BLaER1 (cell line): Measurements from ENCODE around the gene VWA8.

Source experiments
- H3K27ac ChIP-seq: shearing (Covaris generic); formaldehyde crosslinking; 2 replicates; pipeline ENCODE4 v1.8.1; 2022
- H3K27me3 ChIP-seq: shearing (Covaris generic); formaldehyde crosslinking; 2 replicates; pipeline ENCODE4 v1.8.1; 2022
- H3K36me3 ChIP-seq: shearing (Covaris generic); formaldehyde crosslinking; 2 replicates; pipeline ENCODE4 v1.8.1; 2022
- H3K4me1 ChIP-seq: shearing (Covaris generic); formaldehyde crosslinking; 2 replicates; pipeline ENCODE4 v1.8.1; 2022
- H3K4me2 ChIP-seq: shearing (Covaris generic); formaldehyde crosslinking; 2 replicates; pipeline ENCODE4 v1.8.1; 2022
- H3K4me3 ChIP-seq: shearing (Covaris generic); formaldehyde crosslinking; 2 replicates; pipeline ENCODE4 v1.8.1; 2022
- H3K9ac ChIP-seq: shearing (Covaris generic); formaldehyde crosslinking; 2 replicates; pipeline ENCODE4 v1.8.1; 2022
- H3K9me3 ChIP-seq: shearing (Covaris generic); formaldehyde crosslinking; 2 replicates; pipeline ENCODE4 v1.8.1; 2022
- H4K20me1 ChIP-seq: shearing (Covaris generic); formaldehyde crosslinking; 2 replicates; pipeline ENCODE4 v1.8.1; 2022
- Cebpa-rat ChIP-seq: shearing (Covaris generic); IDR thresholded peaks from 2 replicates; pipeline ENCODE4 v1.8.1; 2022

VWA8 gene

GRCh38 chr13:41674246-41674645 is 286.7 kb downstream of the VWA8 start:
- H3K4me1 ChIP-seq: no peaks in the 10 kb centered on the region
- no peak overlapping the region for H3K9ac ChIP-seq
- H4K20me1 ChIP-seq: no peaks in the 10 kb centered on the region
- H3K4me3 ChIP-seq: no peak overlapping the region
- H3K4me2 ChIP-seq: no peak overlapping the region
- no peaks in the 10 kb centered on the region for H3K9me3 ChIP-seq
- no peaks in the 10 kb centered on the region for H3K27me3 ChIP-seq
- TF ChIP-seq Cebpa-rat: no peak
- H3K27ac ChIP-seq: no peak overlapping the region
- no peaks in the 10 kb centered on the region for H3K36me3 ChIP-seq

DNA sequence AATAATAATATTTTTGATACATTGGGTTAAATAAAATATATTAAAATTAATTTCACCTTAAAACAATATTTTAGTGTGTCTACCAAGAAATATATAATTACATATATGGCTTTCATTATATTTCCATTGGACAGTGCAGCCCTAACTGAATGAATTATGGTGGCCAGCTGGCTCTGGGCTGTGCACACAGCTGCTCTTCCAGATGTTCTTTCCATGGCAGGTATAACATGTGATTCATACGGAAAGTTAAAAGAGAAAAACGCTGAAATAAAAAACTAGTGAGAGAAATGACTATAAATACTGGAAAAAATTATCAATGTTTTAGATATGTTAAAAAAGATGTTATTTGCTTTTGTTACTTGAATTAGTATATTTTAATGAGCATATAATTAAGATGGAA is 287.3 kb downstream of the VWA8 start:
- H3K4me2 ChIP-seq: no peak overlapping the region
- H3K9me3 ChIP-seq: no peaks in the 10 kb centered on the region
- TF ChIP-seq Cebpa-rat: no peak
- no peaks in the 10 kb centered on the region for H3K27me3 ChIP-seq
- no peak overlapping the region for H3K27ac ChIP-seq
- H3K36me3 ChIP-seq: no peaks in the 10 kb centered on the region
- no peak overlapping the region for H3K4me3 ChIP-seq
- no peaks in the 10 kb centered on the region for H3K4me1 ChIP-seq
- no peak overlapping the region for H3K9ac ChIP-seq
- H4K20me1 ChIP-seq: no peaks in the 10 kb centered on the region

GRCh38 chr13:41670873-41671443 is 290.0 kb downstream of the VWA8 start:
- H3K9me3 ChIP-seq: no peaks in the 10 kb centered on the region
- no peaks in the 10 kb centered on the region for H4K20me1 ChIP-seq
- no peaks in the 10 kb centered on the region for H3K4me1 ChIP-seq
- no peak for TF ChIP-seq Cebpa-rat
- H3K4me3 ChIP-seq: no peak overlapping the region
- no peak overlapping the region for H3K9ac ChIP-seq
- H3K4me2 ChIP-seq: no peak overlapping the region
- no peak overlapping the region for H3K27ac ChIP-seq
- H3K27me3 ChIP-seq: no peaks in the 10 kb centered on the region
- H3K36me3 ChIP-seq: no peaks in the 10 kb centered on the region

GRCh38 chr13:41668130-41668757 is 292.7 kb downstream of the VWA8 start:
- Histone ChIP-seq H3K4me3 (no peak overlapping the region), H3K27me3 (no peaks in the 10 kb centered on the region), H3K9ac (no peak overlapping the region), H3K4me2 (no peak overlapping the region), H3K4me1 (no peaks in the 10 kb centered on the region), H3K9me3 (no peaks in the 10 kb centered on the region), H4K20me1 (no peaks in the 10 kb centered on the region), H3K36me3 (no peaks in the 10 kb centered on the region), H3K27ac (no peak overlapping the region)
- TF ChIP-seq Cebpa-rat: no peak

DNA sequence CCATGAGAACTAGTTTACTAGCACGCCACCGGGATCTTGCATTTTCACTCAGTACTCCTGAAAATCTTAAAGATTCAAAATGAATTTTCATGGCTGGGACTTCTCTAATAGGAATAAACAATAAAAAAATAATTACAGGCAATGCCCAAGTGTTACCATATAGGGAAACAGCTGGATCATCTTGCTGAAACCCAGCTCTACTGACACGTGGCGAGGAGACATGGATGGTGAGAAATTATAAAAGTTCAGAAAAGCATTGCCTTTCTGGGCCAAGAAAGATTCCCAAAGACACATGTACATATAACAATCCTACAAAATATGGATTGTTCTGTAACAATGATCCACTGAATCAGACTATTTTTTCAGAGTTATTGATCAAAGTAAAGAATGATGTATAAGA is 294.3 kb downstream of the VWA8 start:
- H3K27ac ChIP-seq: no peak overlapping the region
- TF ChIP-seq Cebpa-rat: no peak

DNA sequence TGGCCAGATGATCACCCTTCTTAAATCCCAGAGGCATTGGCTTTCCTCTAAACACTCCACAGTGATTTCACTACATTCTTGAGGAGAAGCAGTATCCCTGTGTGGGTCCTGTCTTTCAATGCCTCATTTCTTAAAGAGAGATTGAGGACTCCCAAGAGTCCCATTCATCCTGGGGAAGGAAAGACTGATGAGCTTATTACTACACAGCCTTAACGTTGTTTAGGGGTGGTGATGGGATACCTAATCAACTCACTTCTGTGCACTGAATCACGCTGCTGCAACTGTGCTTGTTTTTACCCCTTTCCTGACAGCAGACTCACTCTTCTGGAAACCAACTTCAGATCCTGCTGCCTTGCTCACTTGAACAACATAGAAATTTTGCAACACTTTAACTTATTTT is 300.5 kb downstream of the VWA8 start:
- Histone ChIP-seq H3K4me3 (no peak overlapping the region), H3K27me3 (no peaks in the 10 kb centered on the region), H3K9ac (no peak overlapping the region), H4K20me1 (no peaks in the 10 kb centered on the region), H3K36me3 (no peaks in the 10 kb centered on the region), H3K4me2 (no peak overlapping the region), H3K9me3 (no peaks in the 10 kb centered on the region), H3K27ac (no peak overlapping the region), H3K4me1 (0 out of 2 replicates have a peak, but pooled peaks cover 3% of the 10 kb centered on the region)
- TF ChIP-seq Cebpa-rat: no peak

More for the DNA sequence above, 294.3 kb downstream of the VWA8 start:
- Histone ChIP-seq H3K9ac (no peak overlapping the region), H3K27me3 (no peaks in the 10 kb centered on the region), H3K4me3 (no peak overlapping the region), H4K20me1 (no peaks in the 10 kb centered on the region), H3K4me2 (no peak overlapping the region), H3K4me1 (no peaks in the 10 kb centered on the region), H3K9me3 (no peaks in the 10 kb centered on the region), H3K36me3 (no peaks in the 10 kb centered on the region)

- Histone ChIP-seq H4K20me1 (no peaks in the 10 kb centered on the region; the same call in 1 of the 2 replicates), H3K9ac (no peak overlapping the region), H3K27ac (no peak overlapping the region), H3K4me2 (no peak overlapping the region), H3K9me3 (no peaks in the 10 kb centered on the region), H3K4me1 (0 out of 2 replicates have a peak, but pooled peaks cover 3% of the 10 kb centered on the region), H3K36me3 (no peaks in the 10 kb centered on the region), H3K27me3 (no peaks in the 10 kb centered on the region), H3K4me3 (no peak overlapping the region)
- TF ChIP-seq Cebpa-rat: no peak
Observed at GRCh38 chr13:41658057-41658661, 302.8 kb downstream of the VWA8 start.

- no peak for TF ChIP-seq Cebpa-rat
- Histone ChIP-seq H3K27ac (no peak overlapping the region), H3K4me2 (no peak overlapping the region), H3K9me3 (no peaks in the 10 kb centered on the region), H3K9ac (no peak overlapping the region), H4K20me1 (no peaks in the 10 kb centered on the region; the same call in 1 of the 2 replicates), H3K4me1 (0 out of 2 replicates have a peak, but pooled peaks cover 3% of the 10 kb centered on the region), H3K36me3 (no peaks in the 10 kb centered on the region), H3K4me3 (no peak overlapping the region), H3K27me3 (no peaks in the 10 kb centered on the region)
Observed at GRCh38 chr13:41655997-41656396, 304.9 kb downstream of the VWA8 start.

- Histone ChIP-seq H3K4me1 (0 out of 2 replicates have a peak, but pooled peaks cover 3% of the 10 kb centered on the region), H4K20me1 (no peaks in the 10 kb centered on the region; the same call in 1 of the 2 replicates), H3K27me3 (no peaks in the 10 kb centered on the region), H3K4me3 (no peak overlapping the region), H3K9ac (no peak overlapping the region), H3K27ac (no peak overlapping the region), H3K9me3 (no peaks in the 10 kb centered on the region), H3K4me2 (no peak overlapping the region), H3K36me3 (no peaks in the 10 kb centered on the region)
- TF ChIP-seq Cebpa-rat: no peak
Observed at GRCh38 chr13:41654796-41655195, 306.1 kb downstream of the VWA8 start.

- no peaks in the 10 kb centered on the region for H3K27me3 ChIP-seq
- H3K4me3 ChIP-seq: no peak overlapping the region
- TF ChIP-seq Cebpa-rat: no peak
- no peaks in the 10 kb centered on the region for H3K36me3 ChIP-seq
- no peaks in the 10 kb centered on the region; the same call in 1 of the 2 replicates for H4K20me1 ChIP-seq
- no peak overlapping the region for H3K27ac ChIP-seq
- H3K4me2 ChIP-seq: no peak overlapping the region
- no peaks in the 10 kb centered on the region for H3K4me1 ChIP-seq
- H3K9me3 ChIP-seq: no peaks in the 10 kb centered on the region
- no peak overlapping the region for H3K9ac ChIP-seq
Observed at GRCh38 chr13:41652735-41653361, 308.1 kb downstream of the VWA8 start.
